ENCODE data around the gene CSNK1G2.

CSNK1G2 gene

GRCh38 chr19:1945899-1946298 is 4.9 kb downstream of the CSNK1G2 start:
- no peak for DNase-seq

- no peak for DNase-seq
Observed at GRCh38 chr19:1947651-1948209, 6.8 kb downstream of the CSNK1G2 start.

GRCh38 chr19:1949304-1950101 is 8.5 kb downstream of the CSNK1G2 start:
- no peak for DNase-seq

- DNase-seq = no peak
Observed at GRCh38 chr19:1950640-1951039, 9.7 kb downstream of the CSNK1G2 start.

- no peak for DNase-seq
Observed at GRCh38 chr19:1952635-1953034, 11.7 kb downstream of the CSNK1G2 start.

GRCh38 chr19:1953037-1953436 is 12.1 kb downstream of the CSNK1G2 start:
- DNase-seq = no peak

GRCh38 chr19:1953441-1954094 is 12.6 kb downstream of the CSNK1G2 start:
- no peak for DNase-seq

- DNase-seq = no peak
Observed at GRCh38 chr19:1954532-1954933, 13.6 kb downstream of the CSNK1G2 start.

GRCh38 chr19:1955171-1956121 is 14.5 kb downstream of the CSNK1G2 start:
- DNase-seq = no peak

- DNase-seq = no peak
Observed at GRCh38 chr19:1956122-1956494, 15.1 kb downstream of the CSNK1G2 start.

- DNase-seq = no peak
Observed at GRCh38 chr19:1956868-1957492, 16.0 kb downstream of the CSNK1G2 start.

- DNase-seq = no peak
Observed at GRCh38 chr19:1957562-1958248, 16.7 kb downstream of the CSNK1G2 start.

- no peak for DNase-seq
Observed at GRCh38 chr19:1959928-1960589, 19.1 kb downstream of the CSNK1G2 start.

- no peak for DNase-seq
Observed at GRCh38 chr19:1961000-1961883, 20.3 kb downstream of the CSNK1G2 start.

GRCh38 chr19:1962674-1963073 is 21.7 kb downstream of the CSNK1G2 start:
- DNase-seq = no peak

GRCh38 chr19:1967087-1967608 is 26.2 kb downstream of the CSNK1G2 start:
- DNase-seq = no peak

GRCh38 chr19:1968279-1969175 is 27.6 kb downstream of the CSNK1G2 start:
- DNase-seq = no peak

GRCh38 chr19:1969176-1970002 is 28.4 kb downstream of the CSNK1G2 start:
- DNase-seq = no peak
